T47D (cell line): ENCODE results near the gene C2orf72.
A peak's percentile ranks its signal among the peaks of the same experiment; 100 is the strongest.
"Not testable (repeated sequence)": the region's sequence is repeated elsewhere in the genome, so short reads cannot be mapped to it uniquely, and the experiment has no call there.

ENCODE experiments used
- DNase-seq, 2 experiments: peaks; one replicate each; pipeline versions ENCODE4 v3.0.0 to v3.0.0-alpha.2; 2011 to 2012; ENCODE audit warnings: low read depth in 1 of 2, low spot score in 1 of 2
- JUND ChIP-seq: IDR thresholded peaks from 2 replicates; pipeline ENCODE4 v1.6.1; 2012; ENCODE audit warnings: low read depth
- in situ Hi-C: cut with HindIII; loops from 2 replicates; pipeline ENCODE4 v1.10.0; 2016; ENCODE audit warnings: low sequenced_read_pairs, low pct_unique_long_range_greater_than_20kb

Gene C2orf72

GRCh38 chr2:231051116-231051515 is 13.8 kb downstream of the C2orf72 start:
- no peak for DNase-seq
- TF ChIP-seq JUND = no peak
- in situ Hi-C loops = no loop called here

GRCh38 chr2:231052494-231053451 is 15.4 kb downstream of the C2orf72 start:
- peak in 1 of 2 experiments; percentile 85 for DNase-seq
- in situ Hi-C loops = no loop called here

GRCh38 chr2:231053846-231054245 is 16.5 kb downstream of the C2orf72 start:
- no peak for TF ChIP-seq JUND
- in situ Hi-C loops = no loop called here
- no peak for DNase-seq

More at GRCh38 chr2:231052494-231053451, 15.4 kb downstream of the C2orf72 start:
- TF ChIP-seq JUND = no peak

GRCh38 chr2:231056453-231057416 is 19.4 kb downstream of the C2orf72 start, which contains the start of gene PSMD1:
Gene PSMD1 (plus strand): TSS chr2:231056867. CDS start chr2:231057026, 159 bp downstream.
- in situ Hi-C loops = no loop called here
- peak; percentile 62 to 91 for DNase-seq
- no peak for TF ChIP-seq JUND

GRCh38 chr2:231057590-231057989 is 20.3 kb downstream of the C2orf72 start:
- in situ Hi-C loops = no loop called here
- DNase-seq = no peak
- no peak for TF ChIP-seq JUND

GRCh38 chr2:231058761-231059550 is 21.6 kb downstream of the C2orf72 start:
- no peak for DNase-seq
- in situ Hi-C loops = no loop called here
- TF ChIP-seq JUND = no peak

GRCh38 chr2:231059756-231060155 is 22.4 kb downstream of the C2orf72 start:
- in situ Hi-C loops = no loop called here
- DNase-seq = no peak
- TF ChIP-seq JUND = no peak

- DNase-seq = peak in 1 of 2 experiments; percentile 24
- in situ Hi-C loops = no loop called here
- no peak for TF ChIP-seq JUND
Observed at GRCh38 chr2:231062776-231063175, 25.5 kb downstream of the C2orf72 start.

- TF ChIP-seq JUND = no peak
- in situ Hi-C loops = no loop called here
- DNase-seq = no peak
Observed at GRCh38 chr2:231063347-231063746, 26.0 kb downstream of the C2orf72 start.

GRCh38 chr2:231065966-231066365 is 28.6 kb downstream of the C2orf72 start:
- in situ Hi-C loops = no loop called here
- no peak for DNase-seq
- TF ChIP-seq JUND = no peak

GRCh38 chr2:231067531-231067930 is 30.2 kb downstream of the C2orf72 start:
- in situ Hi-C loops, DNase-seq: not testable (repeated sequence)

- in situ Hi-C loops = no loop called here
- DNase-seq = no peak
- no peak for TF ChIP-seq JUND
Observed at GRCh38 chr2:231068525-231069222, 31.4 kb downstream of the C2orf72 start.
